Activated CD8-positive, alpha-beta T cell treated with anti-CD3 and anti-CD28 coated beads for 36 hours (primary cell): ENCODE measurements around the gene SRSF3. TPM values are rescaled to one million over a fixed set of nuclear protein-coding genes. Genes with fewer than 3 reads are reported as not detected.

Source experiments
- ATAC-seq: fragments of 200-7000 bp; cut with Tn5 transposase; one replicate; pipeline ENCODE4 v1.10.0; 2021; ENCODE audit warnings: mild to moderate bottlenecking, moderate library complexity
- CTCF ChIA-PET: fragments of 350-600 bp; sonication (Branson Sonifier 250); formaldehyde crosslinking; loops from one replicate; lab custom pipeline; 2021; ENCODE audit warnings: antibody characterized with exemption; lab: Charles Lee
- POLR2A ChIA-PET: fragments of 350-600 bp; sonication (Branson Sonifier 250); formaldehyde crosslinking; loops from one replicate; lab custom pipeline; 2021; ENCODE audit warnings: antibody characterized with exemption; lab: Charles Lee
- DNase-seq: peaks from one replicate; pipeline ENCODE4 v3.0.0-alpha.2; 2020
- H3K27ac Mint-ChIP-seq: one replicate; pipeline ENCODE4 v1.8.0; 2021; ENCODE audit warnings: mild to moderate bottlenecking, mixed read lengths
- H3K27me3 Mint-ChIP-seq: one replicate; pipeline ENCODE4 v1.8.0; 2021; ENCODE audit warnings: mixed read lengths
- H3K36me3 Mint-ChIP-seq: one replicate; pipeline ENCODE4 v1.8.0; 2021; ENCODE audit warnings: low read depth, mixed read lengths
- H3K4me1 Mint-ChIP-seq: one replicate; pipeline ENCODE4 v1.8.0; 2021; ENCODE audit warnings: low read depth, mixed read lengths
- H3K4me3 Mint-ChIP-seq: one replicate; pipeline ENCODE4 v1.8.0; 2021; ENCODE audit warnings: mild to moderate bottlenecking, moderate library complexity, mixed read lengths
- H3K9me3 Mint-ChIP-seq: one replicate; pipeline ENCODE4 v1.8.0; 2021; ENCODE audit warnings: mixed read lengths
- CTCF ChIP-seq: fragments of 200-600 bp; IDR thresholded peaks from one replicate; pipeline ENCODE4 v1.8.0; 2022; ENCODE audit warnings: antibody characterized with exemption, mild to moderate bottlenecking
- intact Hi-C: fragments of 100-400 bp; cut with micrococcal nuclease; formaldehyde crosslinking; loops from one replicate; pipeline ENCODE4 v1.10.0; 2022
- total RNA-seq, 2 experiments: library from RNA; stranded (reverse); gene quantifications; one replicate each; pipeline ENCODE4 v1.2.3, GENCODE V29; 2021

The SRSF3 gene
- total RNA-seq, result 100 to 1,000 TPM; 402 to 404 TPM

DNA sequence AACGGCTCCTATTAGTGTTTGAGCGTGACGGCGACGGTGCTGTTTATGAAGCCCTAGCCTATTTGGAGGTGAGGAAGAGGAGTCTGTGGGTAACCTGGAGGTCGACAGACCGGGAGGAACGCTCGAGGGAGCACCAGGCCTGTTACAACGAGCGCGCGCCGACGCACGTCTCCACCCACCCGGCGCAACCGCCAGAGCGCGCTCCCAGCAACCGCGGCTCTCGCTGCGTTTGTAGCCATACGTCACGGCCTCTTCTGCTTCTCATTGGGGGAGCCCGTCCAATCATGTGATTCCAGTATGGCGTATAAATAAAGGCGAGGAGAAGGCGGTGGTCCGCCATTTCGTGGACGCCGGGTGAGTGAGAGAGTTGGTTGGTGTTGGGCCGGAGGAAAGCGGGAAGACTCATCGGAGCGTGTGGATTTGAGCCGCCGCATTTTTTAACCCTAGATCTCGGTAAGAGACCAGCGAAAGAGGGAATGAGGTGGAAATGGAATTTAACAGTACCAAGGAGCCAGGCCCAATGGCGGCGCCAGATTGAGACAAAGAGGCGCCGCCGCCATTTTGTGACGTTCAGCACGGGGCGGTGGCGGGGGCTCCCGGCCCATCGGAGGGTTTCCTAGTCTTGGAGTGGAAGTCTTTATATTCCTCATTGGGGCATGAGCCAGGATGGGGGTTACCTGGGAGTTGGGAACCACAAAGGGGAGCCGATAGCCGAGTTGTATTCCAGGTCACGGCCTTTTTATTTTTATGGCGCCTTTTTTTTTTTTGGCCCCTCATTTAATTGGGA is at the start of gene SRSF3:
SRSF3 (plus strand) TSS at position 334 of the 787 bp plus-strand sequence. CDS start 2,401 bp downstream, outside the sequence.
- DNase-seq (peak; percentile 97), ATAC-seq (peak; percentile 89)
- peaks cover 21% of the 10 kb centered on the region for H3K4me1 Mint-ChIP-seq
- TF ChIP-seq CTCF, result no peak
- H3K9me3 Mint-ChIP-seq, result no peaks in the 10 kb centered on the region
- H3K36me3 Mint-ChIP-seq, result peaks cover 50% of the 10 kb centered on the region
- CTCF ChIA-PET, result interaction anchor here (1.2 kb wide), 1 partner anchor 9 kb away, joined by 3 read pairs; no protein-coding TSS in a partner anchor
- H3K27me3 Mint-ChIP-seq, result no peaks in the 10 kb centered on the region
- POLR2A ChIA-PET, result interaction anchor here (0.6 to 8.9 kb wide), 35 partner anchors 8 to 593 kb away, joined by 3 to 139 read pairs (median 4); partner anchors contain the start of gene CDKN1A
- H3K27ac Mint-ChIP-seq, result peak within 1 kb of the TSS; percentile 96
- peak within 1 kb of the TSS; percentile 86 for H3K4me3 Mint-ChIP-seq
- intact Hi-C loops, result no loop called here

DNA sequence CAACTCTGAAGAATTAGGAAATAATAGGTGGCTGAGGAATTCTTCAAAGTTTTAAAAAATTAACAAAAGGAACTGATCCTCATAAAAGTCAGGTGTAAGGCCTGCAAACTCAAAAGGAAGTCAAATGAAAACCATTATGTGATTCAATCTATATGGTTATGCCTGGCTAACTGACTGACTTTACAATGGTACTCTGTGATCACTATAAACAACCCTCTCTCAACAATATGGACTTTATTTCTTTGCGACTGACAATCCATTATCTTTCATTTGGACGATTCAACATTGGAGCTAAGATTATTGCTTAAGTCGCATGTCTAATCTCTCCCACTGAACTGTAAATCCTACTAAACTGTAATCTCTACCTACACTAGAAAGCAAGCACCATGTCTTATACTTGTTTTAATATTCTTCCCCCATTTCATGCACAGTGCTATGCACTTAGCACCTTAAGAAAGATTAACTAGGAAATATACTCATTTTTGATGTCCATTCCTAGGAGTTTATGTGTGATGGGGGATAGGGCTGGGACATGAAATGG is 48.3 kb upstream of the SRSF3 start:
- H3K27me3 Mint-ChIP-seq, result no peaks in the 10 kb centered on the region
- DNase-seq, result no peak
- TF ChIP-seq CTCF, result no peak
- ChIA-PET CTCF (interaction anchor here (0.8 to 1.6 kb wide), 4 partner anchors 12 to 123 kb away, joined by 3 to 4 read pairs (median 3); no protein-coding TSS in a partner anchor), POLR2A (interaction anchor here (0.5 to 3.6 kb wide), 9 partner anchors 8 to 101 kb away, joined by 3 to 30 read pairs (median 4); partner anchors contain the start of gene SRSF3)
- H3K27ac Mint-ChIP-seq, result peak overlapping the region; percentile 97
- peak; percentile 0 for ATAC-seq
- H3K4me1 Mint-ChIP-seq, result peaks cover 45% of the 10 kb centered on the region
- H3K36me3 Mint-ChIP-seq, result peaks cover 19% of the 10 kb centered on the region
- no peaks in the 10 kb centered on the region for H3K9me3 Mint-ChIP-seq
- H3K4me3 Mint-ChIP-seq, result peak overlapping the region; percentile 96
- intact Hi-C loops, result loop anchor here (5.0 to 10.0 kb wide), 3 partner anchors 51 to 124 kb away; partner anchors contain the start of genes KCTD20 and PXT1

DNA sequence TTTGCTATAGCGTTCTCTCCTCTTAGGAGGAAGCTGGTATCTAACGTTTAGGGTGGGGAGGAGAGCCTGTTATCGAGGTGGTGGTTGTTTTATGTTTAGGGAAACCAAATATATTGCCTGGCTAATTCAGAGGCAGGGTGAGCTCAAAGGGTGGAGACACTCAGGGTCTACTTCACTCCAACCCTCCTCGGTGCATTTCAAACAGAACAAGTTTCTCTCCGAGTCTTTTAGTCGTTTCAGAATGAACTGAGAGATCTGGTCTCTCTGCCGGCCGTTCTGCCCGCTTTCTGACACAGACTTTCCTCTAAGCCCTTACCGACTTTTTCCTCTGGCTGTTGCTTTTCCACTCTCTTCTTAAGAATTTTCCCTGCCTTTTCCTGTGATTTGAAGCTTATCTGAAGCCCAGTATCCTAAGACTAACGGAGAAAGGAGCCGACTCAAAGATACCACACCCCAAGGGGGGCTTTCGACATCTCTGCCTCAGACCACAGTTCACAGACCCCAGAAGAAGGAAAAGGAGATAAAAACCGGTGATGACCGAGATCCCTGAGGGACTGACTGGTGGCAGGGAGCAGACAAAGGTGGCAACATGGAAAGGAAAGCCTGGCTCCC is 47.7 kb upstream of the SRSF3 start:
- CTCF ChIA-PET, result interaction anchor here (0.8 to 1.6 kb wide), 3 partner anchors 13 to 123 kb away, joined by 3 to 4 read pairs (median 3); no protein-coding TSS in a partner anchor
- POLR2A ChIA-PET, result interaction anchor here (0.5 to 3.6 kb wide), 9 partner anchors 8 to 101 kb away, joined by 3 to 30 read pairs (median 4); partner anchors contain the start of gene SRSF3
- no peaks in the 10 kb centered on the region for H3K9me3 Mint-ChIP-seq
- peaks cover 15% of the 10 kb centered on the region for H3K36me3 Mint-ChIP-seq
- H3K4me3 Mint-ChIP-seq, result peak overlapping the region; percentile 96
- peak overlapping the region; percentile 97 for H3K27ac Mint-ChIP-seq
- DNase-seq, result peak; percentile 51
- intact Hi-C loops, result loop anchor here (5.0 to 10.0 kb wide), 3 partner anchors 51 to 124 kb away; partner anchors contain the start of genes KCTD20 and PXT1
- ATAC-seq, result peak; percentile 11
- H3K4me1 Mint-ChIP-seq, result peaks cover 39% of the 10 kb centered on the region
- H3K27me3 Mint-ChIP-seq, result no peaks in the 10 kb centered on the region
- TF ChIP-seq CTCF, result no peak

- CTCF ChIA-PET, result interaction anchor here (0.8 to 1.6 kb wide), 3 partner anchors 29 to 124 kb away, joined by 3 read pairs; no protein-coding TSS in a partner anchor
- no peaks in the 10 kb centered on the region for H3K9me3 Mint-ChIP-seq
These were observed 47.1 kb upstream of the SRSF3 start, which contains the start of gene STK38 for GRCh38 chr6:36546920-36547645. Gene STK38 (minus strand): TSS chr6:36547479. CDS start chr6:36540202, 7,277 bp downstream.

More at GRCh38 chr6:36546920-36547645, 47.1 kb upstream of the SRSF3 start, which contains the start of gene STK38:
- Mint-ChIP-seq H3K36me3 (peaks cover 12% of the 10 kb centered on the region), H3K27me3 (no peaks in the 10 kb centered on the region), H3K27ac (peak within 1 kb of the TSS; percentile 97), H3K4me1 (peaks cover 34% of the 10 kb centered on the region), H3K4me3 (peak within 1 kb of the TSS; percentile 96)
- intact Hi-C loops, result loop anchor here (5.0 to 10.0 kb wide), 3 partner anchors 50 to 125 kb away; partner anchors contain the start of genes KCTD20 and PXT1
- peak; percentile 94 for DNase-seq
- ATAC-seq, result peak; percentile 90
- no peak for TF ChIP-seq CTCF
- POLR2A ChIA-PET, result interaction anchor here (0.7 to 3.6 kb wide), 11 partner anchors 9 to 53 kb away, joined by 3 to 30 read pairs (median 4); partner anchors contain the start of gene SRSF3
